Activated naive CD4-positive, alpha-beta T cell treated with anti-CD3 and anti-CD28 coated beads, Interleukin-2, amount 50 U/mL, for 72 hours (primary cell): ENCODE results near the gene SLC16A10. TPM values are rescaled to one million over a fixed set of nuclear protein-coding genes. Genes with fewer than 3 reads are reported as not detected.
A peak's percentile ranks its signal among the peaks of the same experiment; 100 is the strongest.
"Not testable (repeated sequence)": the region's sequence is repeated elsewhere in the genome, so short reads cannot be mapped to it uniquely, and the experiment has no call there.

Source experiments
- ATAC-seq, 2 donors: fragments of 150-1000 bp; cut with Tn5 transposase; 2 replicates each; pipeline ENCODE4 v1.10.0; 2021; ENCODE audit warnings: mild to moderate bottlenecking in 2 of 2, moderate library complexity in 2 of 2
- DNase-seq, 2 donors: peaks; one replicate each; pipeline ENCODE4 v3.0.0; 2021 to 2022; ENCODE audit warnings: low spot score in 2 of 2
- H3K27ac Mint-ChIP-seq, 2 donors: one replicate each; pipeline ENCODE4 v1.8.0; 2022; ENCODE audit warnings: mild to moderate bottlenecking in 2 of 2, mixed read lengths in 2 of 2
- H3K36me3 Mint-ChIP-seq, 2 donors: one replicate each; pipeline ENCODE4 v1.8.0; 2022; ENCODE audit warnings: mixed read lengths in 2 of 2
- H3K9me3 Mint-ChIP-seq, 2 donors: one replicate each; pipeline ENCODE4 v1.8.0; 2022; ENCODE audit warnings: mixed read lengths in 2 of 2
- total RNA-seq, 2 donors: library from RNA; stranded (reverse); gene quantifications; one replicate each; pipeline ENCODE4 v1.2.3, GENCODE V29; 2022

The SLC16A10 gene
- total RNA-seq, 2 donors from 2014 or later = 5.4 to 7.8 TPM

DNA sequence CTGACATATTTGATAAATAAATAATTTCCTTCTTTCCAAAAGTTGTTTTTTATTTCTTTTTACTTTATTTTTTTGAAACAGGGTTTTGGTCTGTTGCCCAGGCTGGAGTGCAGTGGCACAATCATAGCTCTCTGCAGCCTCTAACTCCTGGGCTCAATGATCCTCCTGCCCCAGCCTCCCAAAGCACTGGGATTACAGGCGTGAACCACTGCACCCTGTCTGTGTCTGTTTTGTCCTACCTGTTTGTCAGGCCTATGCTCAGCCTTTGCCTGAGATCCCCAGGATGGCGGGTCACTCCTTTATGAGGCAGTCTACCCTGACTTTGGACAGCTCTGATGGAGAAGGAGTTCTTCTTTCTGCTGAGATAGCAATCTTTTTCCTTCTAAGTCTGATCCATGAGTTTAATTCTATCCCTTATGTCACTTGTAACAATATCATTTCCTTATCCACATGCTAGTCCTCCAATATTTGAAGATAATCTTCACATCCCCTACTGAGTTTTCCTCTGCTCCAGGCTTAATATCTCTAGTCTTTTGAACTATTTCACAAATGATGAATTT lies 14.4 kb upstream of the SLC16A10 start:
- Mint-ChIP-seq H3K27ac (no peak overlapping the region), H3K36me3 (no peaks in the 10 kb centered on the region), H3K9me3 (no peaks in the 10 kb centered on the region)
- DNase-seq = no peak
- ATAC-seq = no peak

DNA sequence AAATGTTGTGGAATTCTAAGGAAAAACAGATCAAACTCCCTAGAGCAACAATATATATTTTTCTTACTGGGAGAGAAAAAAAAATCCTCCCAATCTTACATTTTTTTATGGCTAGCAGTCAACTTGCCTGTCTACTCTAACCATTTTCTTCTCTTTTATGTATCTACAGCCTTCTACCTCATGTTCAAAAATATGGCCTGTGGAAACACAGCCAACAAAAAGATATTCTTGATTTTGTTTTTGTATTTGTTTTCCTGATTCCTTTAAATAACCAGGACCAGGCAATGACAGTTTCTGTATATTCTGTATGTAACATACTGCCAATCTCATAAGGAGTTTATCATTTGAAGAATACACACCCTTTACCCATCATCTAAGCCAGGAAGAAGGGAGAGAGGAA lies 13.0 kb upstream of the SLC16A10 start:
- DNase-seq (no peak), ATAC-seq (no peak)
- no peaks in the 10 kb centered on the region for H3K9me3 Mint-ChIP-seq
- H3K27ac Mint-ChIP-seq = no peak overlapping the region
- no peaks in the 10 kb centered on the region for H3K36me3 Mint-ChIP-seq

DNA sequence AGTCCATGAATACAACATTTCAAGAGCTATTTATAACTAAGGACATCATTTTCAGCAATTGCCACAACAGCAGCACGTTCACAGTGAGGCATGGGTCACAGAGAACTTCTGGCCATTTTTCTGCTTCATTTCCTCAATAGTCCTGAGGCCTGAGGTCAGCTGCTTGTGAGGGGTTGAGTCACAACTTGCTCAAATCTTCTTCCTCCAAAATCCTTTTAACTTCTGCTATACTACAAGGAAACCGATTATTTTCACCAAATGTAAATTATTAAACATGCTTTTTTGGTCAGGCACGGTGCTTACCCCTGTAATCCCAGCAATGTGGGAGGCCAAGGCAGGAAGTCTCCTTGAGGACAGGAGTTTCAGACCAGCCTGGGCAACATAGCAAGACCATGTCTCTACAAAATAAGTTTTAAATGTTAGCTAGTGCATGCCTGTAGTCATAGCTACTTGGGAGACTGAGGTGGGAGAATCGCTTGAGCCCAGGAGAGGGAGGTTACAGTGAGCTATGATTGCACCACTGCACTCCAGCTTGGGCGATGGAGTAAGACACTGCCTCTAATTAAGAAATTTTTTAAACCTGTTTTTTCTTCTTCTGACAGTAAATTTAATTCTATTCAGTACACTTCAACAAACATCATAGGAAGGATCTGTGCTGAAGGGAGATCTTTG lies 11.1 kb upstream of the SLC16A10 start:
- DNase-seq = no peak
- Mint-ChIP-seq H3K27ac (no peak overlapping the region), H3K36me3 (no peaks in the 10 kb centered on the region), H3K9me3 (no peaks in the 10 kb centered on the region)
- ATAC-seq = no peak

DNA sequence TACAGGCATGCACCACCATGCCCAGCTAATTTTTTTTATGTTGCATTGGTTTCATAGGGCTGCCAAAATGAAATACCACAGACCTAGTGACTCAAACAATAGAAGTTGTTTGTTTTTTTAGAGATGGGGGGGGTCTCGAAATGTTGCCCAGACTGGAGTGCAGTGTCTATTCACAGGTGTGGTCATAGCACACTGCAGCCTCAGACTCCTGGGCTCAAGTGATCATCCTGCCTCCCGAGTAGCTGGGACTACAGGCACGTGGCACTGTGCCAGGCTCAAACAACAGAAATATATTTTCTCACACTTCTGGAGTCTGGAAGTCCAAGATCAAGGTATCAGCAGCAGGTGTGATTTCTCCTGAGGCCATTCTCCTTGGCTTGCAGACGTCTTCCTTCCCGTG lies 6.6 kb upstream of the SLC16A10 start:
- H3K9me3 Mint-ChIP-seq = no peaks in the 10 kb centered on the region
- H3K27ac Mint-ChIP-seq = no peak overlapping the region
- no peak for DNase-seq
- no peaks in the 10 kb centered on the region for H3K36me3 Mint-ChIP-seq
- no peak for ATAC-seq

DNA sequence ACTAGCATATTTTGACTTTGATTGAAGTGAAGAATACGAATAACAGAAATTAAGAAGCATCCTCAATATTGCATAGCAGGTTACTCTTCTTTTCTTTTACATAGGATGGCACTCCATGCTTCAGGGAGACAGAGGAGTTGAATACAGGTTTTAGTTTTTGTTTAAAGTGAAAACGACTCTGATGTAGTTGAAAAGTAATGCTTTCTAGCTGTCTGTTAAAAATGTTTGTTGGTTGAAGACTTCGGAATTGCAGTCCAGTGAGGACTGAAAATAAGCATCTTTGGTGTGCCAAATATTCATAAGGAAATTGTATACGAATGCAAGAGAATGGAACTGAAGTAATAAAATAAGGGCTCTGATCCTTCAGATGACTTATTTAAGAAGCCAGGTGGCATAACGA lies 618 bp upstream of the SLC16A10 start:
- peaks cover 0 to 6% of the 10 kb centered on the region in 2 donors for H3K36me3 Mint-ChIP-seq
- peak overlapping the region; percentile 47 to 81 for H3K27ac Mint-ChIP-seq
- DNase-seq (no peak), ATAC-seq (no peak)
- no peaks in the 10 kb centered on the region for H3K9me3 Mint-ChIP-seq

DNA sequence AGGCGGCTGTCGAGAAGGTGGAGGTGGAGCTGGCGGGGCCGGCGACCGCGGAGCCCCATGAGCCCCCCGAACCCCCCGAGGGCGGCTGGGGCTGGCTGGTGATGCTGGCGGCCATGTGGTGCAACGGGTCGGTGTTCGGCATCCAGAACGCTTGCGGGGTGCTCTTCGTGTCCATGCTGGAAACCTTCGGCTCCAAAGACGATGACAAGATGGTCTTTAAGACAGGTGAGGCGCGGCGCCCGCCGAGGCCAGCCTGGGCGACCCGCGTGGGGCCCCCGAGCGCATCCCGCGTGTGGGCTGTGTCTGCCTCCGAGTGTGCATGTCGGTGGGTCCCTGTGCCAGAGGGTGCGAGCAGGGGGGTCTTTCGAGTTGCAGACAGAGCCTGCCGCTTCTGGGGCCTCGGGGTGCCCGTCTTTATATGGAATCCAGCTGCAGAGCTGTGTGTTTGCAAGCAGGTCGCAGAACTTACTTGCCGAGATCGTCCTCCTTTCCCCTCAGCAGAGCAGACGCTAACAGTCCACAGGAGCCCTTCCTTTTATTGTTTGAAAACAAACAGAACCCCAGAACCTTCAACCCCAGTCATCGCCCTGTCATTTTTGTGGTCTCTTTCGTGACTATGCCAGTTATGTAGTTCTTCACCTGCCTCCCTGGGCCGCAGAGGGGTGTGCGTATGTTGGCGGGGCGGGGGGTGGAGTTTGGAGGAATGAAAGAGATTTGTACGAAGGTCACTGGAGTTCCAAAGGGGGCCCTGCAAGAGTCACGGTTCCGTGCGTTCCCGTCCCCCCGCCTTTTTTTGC lies 766 bp downstream of the SLC16A10 start:
- H3K9me3 Mint-ChIP-seq = no peaks in the 10 kb centered on the region
- H3K36me3 Mint-ChIP-seq = peaks cover 0 to 6% of the 10 kb centered on the region in 2 donors
- H3K27ac Mint-ChIP-seq = peak overlapping the region; percentile 85 to 93
- DNase-seq (peak in 1 of 2 donors; percentile 66), ATAC-seq (peak; percentile 61 to 62)

DNA sequence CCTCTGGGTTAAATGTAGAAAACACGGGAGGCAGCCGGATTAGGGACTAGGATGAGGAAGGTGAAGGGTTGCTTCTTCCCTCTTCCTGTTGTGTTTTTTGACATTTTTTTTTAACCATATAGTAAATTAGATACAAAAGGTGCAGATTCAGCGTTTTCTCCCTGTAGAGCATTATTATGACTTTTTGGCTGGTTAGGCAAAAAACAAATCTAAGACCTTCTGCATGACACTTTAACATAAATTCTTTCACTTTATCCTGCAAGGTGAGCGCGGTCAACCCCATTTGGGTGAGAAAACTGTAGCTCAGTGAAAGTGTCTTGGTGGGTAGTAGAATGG lies 1.3 kb downstream of the SLC16A10 start:
- H3K36me3 Mint-ChIP-seq = peaks cover 0 to 6% of the 10 kb centered on the region in 2 donors
- H3K9me3 Mint-ChIP-seq = no peaks in the 10 kb centered on the region
- ATAC-seq (no peak), DNase-seq (no peak)
- H3K27ac Mint-ChIP-seq = peak overlapping the region; percentile 85 to 93

DNA sequence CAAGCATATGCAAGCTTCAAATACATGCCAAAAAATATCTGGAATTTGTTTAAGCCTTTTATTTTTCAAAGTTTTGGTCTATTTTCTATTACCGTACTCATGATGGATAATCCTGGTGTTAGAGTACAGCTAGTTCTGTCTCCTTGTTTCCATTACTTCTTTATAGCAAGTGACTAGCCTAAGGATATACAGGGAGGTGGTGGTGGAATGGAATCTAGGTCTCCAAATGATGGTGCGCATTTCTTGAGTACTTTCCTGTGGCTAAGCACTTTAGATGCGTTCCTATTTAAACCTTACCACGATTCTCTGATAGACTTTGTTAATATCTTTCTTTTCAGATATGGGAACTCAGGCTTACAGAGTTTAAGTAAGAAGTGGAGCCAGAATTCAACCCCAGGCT lies 3.5 kb downstream of the SLC16A10 start:
- Mint-ChIP-seq H3K36me3 (peaks cover 6% of the 10 kb centered on the region in 2 donors), H3K9me3 (peaks cover 0 to 4% of the 10 kb centered on the region in 2 donors), H3K27ac (no peak overlapping the region)
- DNase-seq (no peak), ATAC-seq (no peak)

DNA sequence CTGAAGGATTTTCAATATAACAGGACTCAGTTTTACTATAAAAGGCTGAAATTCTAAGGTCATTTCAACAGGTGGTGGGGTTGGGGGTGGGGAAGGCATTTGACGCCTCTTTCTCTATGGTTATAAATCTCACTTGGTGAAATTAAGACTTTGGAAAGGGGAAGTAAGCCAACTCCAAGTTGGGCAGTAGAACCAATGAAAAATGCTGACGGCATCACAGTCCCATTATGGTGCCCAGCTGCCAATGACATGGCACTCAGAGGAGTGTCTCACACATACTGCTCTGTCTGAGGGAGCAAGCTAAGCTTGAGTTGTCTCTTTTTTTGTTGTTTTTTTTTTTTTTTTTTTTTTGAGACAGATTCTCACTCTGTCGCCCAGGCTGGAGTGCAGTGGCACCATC lies 4.7 kb downstream of the SLC16A10 start:
- Mint-ChIP-seq H3K9me3 (peaks cover 0 to 4% of the 10 kb centered on the region in 2 donors), H3K27ac (no peak overlapping the region), H3K36me3 (peaks cover 6% of the 10 kb centered on the region in 2 donors)
- no peak for DNase-seq
- no peak for ATAC-seq

DNA sequence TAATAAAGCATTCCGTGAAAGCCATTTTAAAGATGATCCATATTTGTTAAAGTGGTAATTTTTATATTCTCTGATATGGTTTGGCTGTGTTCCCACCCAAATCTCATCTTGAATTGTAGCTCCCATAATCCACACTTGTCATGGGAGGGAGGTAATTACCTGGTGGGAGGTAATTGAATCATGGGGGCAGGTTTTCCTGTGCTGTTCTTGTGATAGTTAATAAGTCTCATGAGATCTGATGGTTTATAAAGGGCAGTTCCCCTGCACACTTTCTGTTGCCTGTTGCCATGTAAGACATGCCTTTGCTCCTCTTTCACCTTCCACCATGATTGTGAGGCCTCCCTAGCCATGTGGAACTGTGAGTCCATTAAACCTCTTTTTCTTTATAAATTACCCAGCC lies 8.2 kb downstream of the SLC16A10 start:
- H3K9me3 Mint-ChIP-seq, ATAC-seq, DNase-seq, H3K27ac Mint-ChIP-seq, H3K36me3 Mint-ChIP-seq: not testable (repeated sequence)

DNA sequence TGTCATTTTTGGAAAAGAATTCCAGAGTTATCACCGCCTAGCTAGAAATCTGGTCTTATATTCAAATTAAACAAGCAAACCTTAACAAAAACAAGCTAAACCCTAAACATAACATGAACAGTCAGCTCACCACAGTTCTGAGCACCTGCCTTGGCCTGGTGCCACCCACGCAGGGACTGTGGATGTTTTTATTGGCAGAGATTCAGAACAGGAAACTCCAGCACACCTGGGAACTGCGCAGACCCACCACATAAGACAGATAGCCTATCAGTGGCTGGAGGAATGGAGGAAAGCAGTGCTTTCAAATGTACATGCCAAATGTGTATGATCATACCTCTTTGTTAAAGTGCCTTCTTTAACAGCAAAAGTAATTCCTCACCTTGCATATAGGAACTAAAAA lies 8.9 kb downstream of the SLC16A10 start:
- DNase-seq (peak in 1 of 2 donors; percentile 47), ATAC-seq (peak; percentile 66 to 87)
- peak overlapping the region in 1 of 2 donors; percentile 36 for H3K27ac Mint-ChIP-seq
- H3K36me3 Mint-ChIP-seq = peaks cover 0 to 6% of the 10 kb centered on the region in 2 donors
- H3K9me3 Mint-ChIP-seq = peaks cover 0 to 4% of the 10 kb centered on the region in 2 donors

DNA sequence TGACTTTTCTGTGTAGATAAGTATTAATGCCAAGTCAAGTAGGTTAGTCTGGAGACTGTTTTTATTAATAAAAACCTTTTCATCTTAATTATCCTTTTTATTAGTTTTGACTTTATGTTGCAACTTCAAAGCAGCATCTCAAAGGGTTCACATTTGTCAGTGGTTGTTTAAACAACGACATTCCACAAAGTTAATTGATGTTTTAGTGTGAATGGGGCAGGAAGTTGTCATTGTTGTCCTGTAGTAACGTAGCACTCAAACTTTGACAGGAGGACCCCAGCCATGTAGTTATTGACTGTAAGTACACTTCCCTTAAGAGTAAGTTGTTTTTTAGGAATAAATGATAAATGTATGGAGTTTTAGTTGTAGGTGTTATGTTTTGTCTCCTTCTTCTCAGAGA lies 11.3 kb downstream of the SLC16A10 start:
- Mint-ChIP-seq H3K36me3 (peaks cover 0 to 6% of the 10 kb centered on the region in 2 donors), H3K27ac (no peak overlapping the region), H3K9me3 (peaks cover 0 to 4% of the 10 kb centered on the region in 2 donors)
- ATAC-seq = no peak
- DNase-seq = no peak

DNA sequence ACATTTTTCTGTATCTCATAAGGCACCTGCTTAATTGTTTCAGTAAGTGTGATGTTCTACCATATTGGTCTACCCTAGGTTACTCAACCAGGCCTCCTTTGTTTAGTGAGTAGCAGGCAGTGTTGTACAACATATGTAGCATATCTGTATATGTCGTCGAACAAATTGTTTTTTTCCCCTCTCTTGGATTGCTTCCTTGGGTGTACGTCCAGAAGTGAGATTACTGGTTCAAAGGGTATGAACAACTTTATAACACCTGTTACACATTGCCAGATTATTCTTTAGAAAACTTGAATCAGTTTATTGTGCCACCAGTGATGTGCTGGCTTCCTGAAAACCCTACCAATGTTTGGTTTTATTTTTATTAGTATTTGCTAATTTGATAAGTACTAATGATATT lies 14.7 kb downstream of the SLC16A10 start:
- DNase-seq = no peak
- Mint-ChIP-seq H3K36me3 (peaks cover 5 to 14% of the 10 kb centered on the region in 2 donors), H3K27ac (no peak overlapping the region), H3K9me3 (peaks cover 0 to under 1% of the 10 kb centered on the region in 2 donors)
- ATAC-seq = no peak

DNA sequence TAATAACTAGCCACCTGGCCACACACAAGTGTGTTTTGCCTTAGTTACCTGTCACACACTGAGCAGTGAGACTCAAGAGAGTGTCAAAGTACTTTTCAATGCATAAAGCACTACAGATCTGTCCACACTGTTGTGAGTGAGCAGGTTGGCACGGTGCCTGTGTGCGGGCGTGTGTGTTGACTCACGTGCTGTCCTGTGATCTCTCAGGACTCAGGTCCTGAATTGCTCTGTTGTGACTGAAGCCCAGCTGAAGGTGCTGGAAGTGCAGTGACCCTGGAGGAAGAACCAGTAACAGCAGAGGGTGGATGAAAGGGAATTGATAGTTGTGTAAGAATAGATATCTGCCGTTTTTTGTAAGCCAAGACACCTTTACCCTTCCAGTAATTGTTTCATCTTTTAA lies 18.3 kb downstream of the SLC16A10 start:
- peaks cover 11 to 21% of the 10 kb centered on the region in 2 donors for H3K36me3 Mint-ChIP-seq
- DNase-seq (peak in 1 of 2 donors; percentile 24), ATAC-seq (peak; percentile 83 to 84)
- H3K27ac Mint-ChIP-seq = no peak overlapping the region
- peaks cover 6 to 12% of the 10 kb centered on the region in 2 donors for H3K9me3 Mint-ChIP-seq

DNA sequence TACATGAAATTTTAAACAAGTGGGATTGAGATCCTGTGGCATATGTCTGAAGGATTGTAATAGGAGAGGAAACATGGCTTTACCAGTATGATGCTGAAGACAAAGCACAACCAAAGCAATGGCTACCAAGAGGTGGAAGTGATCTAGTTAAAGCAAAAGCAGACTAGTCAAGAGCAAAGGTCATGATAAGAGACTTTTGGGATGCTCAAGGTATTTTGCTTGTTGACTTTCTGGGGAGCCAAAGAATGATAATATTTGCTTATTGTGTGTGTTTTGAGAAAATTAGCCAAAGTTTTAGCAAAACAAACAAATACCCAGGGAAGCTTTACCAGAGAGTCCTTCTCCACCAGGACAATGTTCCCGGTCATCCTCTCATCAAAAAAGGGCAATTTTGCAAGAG lies 20.3 kb downstream of the SLC16A10 start:
- Mint-ChIP-seq H3K36me3 (peaks cover 11 to 21% of the 10 kb centered on the region in 2 donors), H3K27ac (peak overlapping the region in 1 of 2 donors; percentile 31)
- ATAC-seq = no peak

DNA sequence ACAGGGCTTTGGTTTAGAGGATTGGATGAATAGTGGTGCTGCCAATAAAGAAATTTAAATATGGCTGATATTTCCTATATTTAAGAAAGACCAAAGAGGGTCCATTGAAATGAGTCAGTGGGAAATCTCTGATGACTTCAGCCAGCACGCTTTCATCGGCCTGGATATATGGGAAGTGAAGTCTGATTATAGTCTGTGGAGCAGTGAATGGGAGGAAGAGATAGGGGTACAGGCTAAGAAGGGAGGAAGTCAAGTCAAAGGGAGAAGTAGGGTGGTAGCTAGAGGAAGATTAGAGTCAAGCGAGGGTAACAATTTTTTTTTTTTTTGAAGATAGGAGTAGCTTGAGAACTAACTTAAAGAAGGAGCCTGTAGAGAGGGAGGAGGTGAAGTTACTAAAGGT lies 22.7 kb downstream of the SLC16A10 start:
- DNase-seq (no peak), ATAC-seq (no peak)
- peaks cover 6 to 15% of the 10 kb centered on the region in 2 donors for H3K9me3 Mint-ChIP-seq
- peaks cover 11 to 21% of the 10 kb centered on the region in 2 donors for H3K36me3 Mint-ChIP-seq
- H3K27ac Mint-ChIP-seq = no peak overlapping the region

More for the DNA sequence above, 20.3 kb downstream of the SLC16A10 start:
- H3K9me3 Mint-ChIP-seq = peaks cover 6 to 15% of the 10 kb centered on the region in 2 donors
- no peak for DNase-seq

DNA sequence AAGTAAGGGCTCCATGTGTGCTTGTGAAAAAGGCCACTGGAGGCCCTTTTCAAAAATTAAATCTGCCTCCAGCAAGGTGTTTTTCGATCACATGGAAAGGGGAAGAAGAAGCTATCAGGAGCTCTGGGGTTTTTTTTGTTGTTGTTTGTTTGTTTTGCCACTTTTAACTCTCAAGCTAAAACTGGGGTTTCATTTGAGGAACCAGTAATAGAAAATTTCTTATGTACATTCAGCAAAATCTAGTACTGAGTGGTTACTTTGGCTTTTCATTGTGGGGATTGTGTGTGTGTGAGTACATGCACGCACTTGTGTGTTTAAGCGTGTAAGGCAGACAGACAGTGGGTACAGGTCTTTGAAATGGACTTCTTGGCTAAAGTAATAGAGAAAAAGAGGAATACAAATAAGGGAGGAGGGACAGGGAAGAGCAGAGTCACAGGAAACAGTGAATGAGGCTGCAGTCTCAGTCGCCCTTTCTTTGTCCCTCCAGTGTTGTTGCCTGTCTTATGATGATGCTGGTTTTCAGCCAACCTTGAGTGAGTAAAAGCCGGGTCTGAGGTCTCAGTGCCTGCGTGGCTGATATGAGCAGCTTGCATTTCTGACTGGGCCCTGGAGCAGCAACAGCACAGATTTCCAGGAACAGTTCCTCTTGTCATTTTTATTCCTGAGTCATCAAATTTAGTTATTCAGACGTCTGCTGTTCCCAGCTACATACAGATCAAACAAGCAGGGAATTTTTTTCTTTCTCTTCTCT lies 26.2 kb downstream of the SLC16A10 start:
- peaks cover 6 to 7% of the 10 kb centered on the region in 2 donors for H3K36me3 Mint-ChIP-seq
- H3K27ac Mint-ChIP-seq = peak overlapping the region; percentile 38 to 85
- peaks cover 4 to 17% of the 10 kb centered on the region in 2 donors for H3K9me3 Mint-ChIP-seq
- ATAC-seq (peak; percentile 92 to 98), DNase-seq (peak; percentile 41 to 59)
